Lower lobe of right lung (tissue), 2 donors: ENCODE results near the gene MYO1H. TPM values are rescaled to one million over a fixed set of nuclear protein-coding genes. Genes with fewer than 3 reads are reported as not detected.

ENCODE experiments used
- ATAC-seq, 2 donors: fragments of 200-7000 bp; cut with Tn5 transposase; one replicate each; pipeline ENCODE4 v1.9.1; 2020 to 2022; ENCODE audit warnings: mild to moderate bottlenecking in 2 of 2, moderate library complexity in 2 of 2
- DNase-seq: peaks from one replicate; pipeline ENCODE4 v3.0.0-alpha.2; 2020
- H3K27ac ChIP-seq: fragments of 200-600 bp; one replicate; pipeline ENCODE4 v1.8.0; 2022
- H3K27me3 ChIP-seq: fragments of 200-600 bp; one replicate; pipeline ENCODE4 v1.8.0; 2022; ENCODE audit warnings: low read depth
- H3K36me3 ChIP-seq: fragments of 200-600 bp; one replicate; pipeline ENCODE4 v1.8.0; 2022; ENCODE audit warnings: mild to moderate bottlenecking
- H3K4me1 ChIP-seq: fragments of 200-600 bp; one replicate; pipeline ENCODE4 v1.8.0; 2022
- H3K4me3 ChIP-seq: fragments of 200-600 bp; one replicate; pipeline ENCODE4 v1.8.0; 2022; ENCODE audit warnings: mild to moderate bottlenecking
- H3K9me3 ChIP-seq: fragments of 200-600 bp; one replicate; pipeline ENCODE4 v1.8.0; 2022
- intact Hi-C: fragments of 100-400 bp; cut with DNase I; formaldehyde crosslinking; loops from one replicate; pipeline ENCODE4 v1.11.0; 2022
- total RNA-seq: library from RNA; stranded (reverse); fragmentation: NEBNext Ultra II Directional; extraction: Animal tissue kit (Norgen Biotek cat#: 25700); gene quantifications from one replicate; pipeline ENCODE4 v1.2.1, GENCODE V29; 2021
- TF ChIP-seq, protein P1 (sequence below): fragments of 200-600 bp; IDR thresholded peaks from one replicate; pipeline ENCODE4 v1.8.0; 2022; ENCODE audit warnings: antibody characterized with exemption, mild to moderate bottlenecking
- donor health status: DM: no; HTN: yes; CAD: no; lungs with severe emphysema.

The MYO1H gene
- total RNA-seq, 1 donor from 2014 or later = 0.30 TPM

DNA sequence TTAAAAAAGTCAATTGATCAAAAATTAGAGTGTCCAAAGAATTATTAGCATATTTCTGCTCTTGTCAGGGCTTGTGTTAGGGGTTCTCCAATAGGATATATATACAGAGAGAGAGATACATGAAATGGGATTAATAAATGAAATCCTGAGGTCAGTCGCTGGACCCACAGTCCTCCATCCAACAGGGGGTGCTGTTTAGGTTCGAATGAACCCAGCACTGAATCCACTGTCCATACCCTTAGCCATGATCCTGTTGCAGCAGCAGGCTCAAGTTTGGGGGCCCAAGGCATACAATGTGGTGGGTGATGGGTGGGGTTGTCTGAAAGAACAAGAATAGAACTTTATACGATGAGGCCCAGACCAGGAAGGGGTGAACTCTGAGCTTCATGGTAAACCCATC is 780 bp upstream of the MYO1H start:
- Histone ChIP-seq H3K4me3 (no peak overlapping the region), H3K36me3 (no peaks in the 10 kb centered on the region), H3K9me3 (no peaks in the 10 kb centered on the region), H3K4me1 (no peaks in the 10 kb centered on the region), H3K27me3 (peaks cover 8% of the 10 kb centered on the region), H3K27ac (no peak overlapping the region)
- no peak for ATAC-seq
- TF ChIP-seq, protein P1, sequence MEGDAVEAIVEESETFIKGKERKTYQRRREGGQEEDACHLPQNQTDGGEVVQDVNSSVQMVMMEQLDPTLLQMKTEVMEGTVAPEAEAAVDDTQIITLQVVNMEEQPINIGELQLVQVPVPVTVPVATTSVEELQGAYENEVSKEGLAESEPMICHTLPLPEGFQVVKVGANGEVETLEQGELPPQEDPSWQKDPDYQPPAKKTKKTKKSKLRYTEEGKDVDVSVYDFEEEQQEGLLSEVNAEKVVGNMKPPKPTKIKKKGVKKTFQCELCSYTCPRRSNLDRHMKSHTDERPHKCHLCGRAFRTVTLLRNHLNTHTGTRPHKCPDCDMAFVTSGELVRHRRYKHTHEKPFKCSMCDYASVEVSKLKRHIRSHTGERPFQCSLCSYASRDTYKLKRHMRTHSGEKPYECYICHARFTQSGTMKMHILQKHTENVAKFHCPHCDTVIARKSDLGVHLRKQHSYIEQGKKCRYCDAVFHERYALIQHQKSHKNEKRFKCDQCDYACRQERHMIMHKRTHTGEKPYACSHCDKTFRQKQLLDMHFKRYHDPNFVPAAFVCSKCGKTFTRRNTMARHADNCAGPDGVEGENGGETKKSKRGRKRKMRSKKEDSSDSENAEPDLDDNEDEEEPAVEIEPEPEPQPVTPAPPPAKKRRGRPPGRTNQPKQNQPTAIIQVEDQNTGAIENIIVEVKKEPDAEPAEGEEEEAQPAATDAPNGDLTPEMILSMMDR = no peak
- intact Hi-C loops = no loop called here
- no peak for DNase-seq

DNA sequence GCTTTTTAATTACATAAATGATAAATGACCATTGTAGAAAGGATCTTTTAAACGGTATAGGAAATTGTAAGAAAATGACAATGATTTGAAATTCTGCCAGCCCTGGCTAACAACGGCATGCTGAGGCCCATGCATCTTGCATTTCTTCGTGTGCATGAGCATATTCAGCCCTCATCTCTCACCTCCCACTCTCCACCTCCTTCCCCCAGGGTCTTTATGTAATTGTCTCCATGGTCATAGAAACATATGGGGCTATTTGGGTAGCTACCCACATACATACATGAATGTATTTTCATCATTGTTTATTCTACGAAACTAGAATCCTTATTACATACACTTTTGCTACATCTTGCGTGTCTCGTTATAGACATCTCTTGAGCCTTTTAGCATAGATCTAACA is 4.5 kb downstream of the MYO1H start:
- Histone ChIP-seq H3K27ac (no peak overlapping the region), H3K27me3 (no peaks in the 10 kb centered on the region), H3K4me3 (no peak overlapping the region), H3K36me3 (no peaks in the 10 kb centered on the region), H3K4me1 (no peaks in the 10 kb centered on the region), H3K9me3 (no peaks in the 10 kb centered on the region)
- DNase-seq (no peak), ATAC-seq (no peak)
- TF ChIP-seq, protein P1 = no peak
- intact Hi-C loops = no loop called here

DNA sequence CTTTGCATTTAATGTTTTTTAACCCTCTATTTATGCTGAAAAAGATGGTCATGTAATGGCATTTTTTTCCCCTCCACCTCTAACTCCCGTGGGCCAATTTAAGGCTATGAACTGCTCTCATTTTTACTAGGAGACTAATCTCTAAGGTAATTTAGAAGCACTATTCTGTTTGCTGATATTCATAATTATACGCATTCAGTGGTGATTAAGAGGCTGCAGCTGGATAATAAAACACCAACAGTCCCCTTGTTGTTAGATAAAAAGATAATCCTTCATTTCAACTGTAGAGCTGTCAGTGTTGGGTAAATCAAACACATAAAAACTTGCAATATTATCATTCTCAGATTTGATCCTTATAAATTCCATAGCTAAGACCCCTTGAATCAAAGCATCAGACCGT is 8.9 kb downstream of the MYO1H start:
- Histone ChIP-seq H3K27me3 (no peaks in the 10 kb centered on the region), H3K9me3 (no peaks in the 10 kb centered on the region), H3K4me1 (no peaks in the 10 kb centered on the region), H3K36me3 (no peaks in the 10 kb centered on the region), H3K4me3 (no peak overlapping the region), H3K27ac (no peak overlapping the region)
- ATAC-seq (no peak), DNase-seq (no peak)
- intact Hi-C loops = no loop called here
- TF ChIP-seq, protein P1 = no peak

DNA sequence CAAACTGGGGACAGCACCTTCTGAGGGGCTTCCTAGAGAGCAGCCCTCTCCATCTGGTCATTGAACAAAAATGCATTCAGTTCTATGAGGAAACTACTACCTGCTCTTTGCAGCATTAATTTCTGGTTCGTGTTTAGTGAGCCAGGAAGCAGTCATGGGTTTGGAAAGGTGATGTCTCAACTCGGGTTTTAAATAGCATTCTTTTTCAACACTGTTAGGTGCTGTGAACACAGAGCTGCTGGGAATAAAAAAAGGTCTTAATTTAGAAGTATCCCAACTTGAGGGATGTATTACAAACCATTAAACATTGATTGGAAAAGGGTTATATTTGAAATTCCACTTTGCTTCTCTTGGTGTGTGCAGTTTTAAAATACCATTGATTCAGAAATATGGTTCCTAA is 9.3 kb downstream of the MYO1H start:
- Histone ChIP-seq H3K4me3 (no peak overlapping the region), H3K4me1 (no peaks in the 10 kb centered on the region), H3K36me3 (no peaks in the 10 kb centered on the region), H3K27me3 (no peaks in the 10 kb centered on the region), H3K9me3 (no peaks in the 10 kb centered on the region), H3K27ac (no peak overlapping the region)
- DNase-seq = no peak
- intact Hi-C loops = no loop called here
- TF ChIP-seq, protein P1 = no peak
- ATAC-seq = no peak

DNA sequence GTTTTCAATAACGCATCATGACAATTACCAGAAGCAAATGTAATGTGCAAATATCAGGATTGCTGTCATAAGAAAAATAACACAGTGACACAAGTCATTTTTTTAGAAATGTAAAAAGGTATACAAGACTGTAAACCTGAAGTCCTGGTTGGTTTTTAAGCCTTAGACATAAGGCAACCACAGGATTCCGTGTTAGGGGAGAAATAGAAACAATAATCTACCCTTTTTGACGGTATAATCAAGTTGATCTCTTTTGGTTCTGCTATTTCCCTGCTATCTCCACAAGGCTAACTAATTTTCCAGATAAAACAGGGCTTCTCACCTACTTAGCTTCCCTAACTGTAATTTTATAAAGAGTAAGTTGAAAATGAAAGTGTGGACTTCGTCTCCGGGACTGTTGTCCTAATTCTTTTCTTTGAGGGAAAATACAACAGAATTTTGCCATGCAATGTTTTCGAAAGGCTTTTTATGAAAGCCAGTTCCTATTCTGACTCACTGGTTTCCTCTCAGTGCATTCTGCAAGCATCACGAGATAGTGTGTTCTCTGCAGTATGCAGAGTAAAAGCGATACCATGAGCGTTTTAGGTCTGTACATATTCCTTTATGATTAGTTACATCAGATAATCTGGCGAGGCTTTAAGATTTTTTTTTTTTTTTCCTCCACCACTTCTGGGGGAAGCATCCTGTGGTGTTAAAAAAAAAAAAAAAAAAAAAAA is 10.6 kb downstream of the MYO1H start:
- TF ChIP-seq, protein P1 = no peak
- no peak for ATAC-seq
- DNase-seq = no peak
- no peaks in the 10 kb centered on the region for H3K9me3 ChIP-seq
- no peaks in the 10 kb centered on the region for H3K27me3 ChIP-seq
- H3K27ac ChIP-seq = no peak overlapping the region
- H3K4me3 ChIP-seq = no peak overlapping the region
- H3K36me3 ChIP-seq = no peaks in the 10 kb centered on the region
- no peaks in the 10 kb centered on the region for H3K4me1 ChIP-seq
- intact Hi-C loops = no loop called here
